ENCODE results near the gene TCEAL9. TPM values are rescaled to one million over a fixed set of nuclear protein-coding genes. Genes with fewer than 3 reads are reported as not detected.

Gene TCEAL9
- total RNA-seq, 4 donors from 2014 or later = 52.9 to 86.7 (median 78.3) TPM

GRCh38 chrX:103397707-103398106 is 41.4 kb downstream of the TCEAL9 start:
- H3K27me3 ChIP-seq = no peaks in the 10 kb centered on the region
- 60% methylated on average over 1 of the region's 4 CpGs; no CpG with 5 or more reads in 1 of the 2 donors for WGBS, 2 donors (ENCODE audit: low coverage in 1 of 2)

GRCh38 chrX:103398421-103398864 is 42.1 kb downstream of the TCEAL9 start:
- WGBS, 2 donors (ENCODE audit: low coverage in 1 of 2) = 11 to 25% methylated on average over 1 of the region's 1 CpG
- no peaks in the 10 kb centered on the region for H3K9me3 ChIP-seq
- TF ChIP-seq POLR2A (IDR thresholded peaks at IDR 0.05) = no peak
- TF ChIP-seq EP300 (IDR thresholded peaks at IDR 0.05) = no peak
- TF ChIP-seq POLR2AphosphoS5 (IDR thresholded peaks at IDR 0.05) = no peak
- TF ChIP-seq CTCF (IDR thresholded peaks at IDR 0.05) = no peak
- no peaks in the 10 kb centered on the region for H3K27me3 ChIP-seq
- no peaks in the 10 kb centered on the region for H3K36me3 ChIP-seq
- no peak overlapping the region for H3K4me3 ChIP-seq
- ATAC-seq = no peak
- no peak overlapping the region for H3K27ac ChIP-seq
- H3K4me1 ChIP-seq = no peaks in the 10 kb centered on the region

More at GRCh38 chrX:103397707-103398106, 41.4 kb downstream of the TCEAL9 start:
- Histone ChIP-seq H3K4me1 (no peaks in the 10 kb centered on the region), H3K9me3 (no peaks in the 10 kb centered on the region), H3K27ac (no peak overlapping the region), H3K4me3 (no peak overlapping the region), H3K36me3 (no peaks in the 10 kb centered on the region)
- TF ChIP-seq EP300 (IDR thresholded peaks at IDR 0.05) = no peak
- no peak for TF ChIP-seq POLR2AphosphoS5 (IDR thresholded peaks at IDR 0.05)
- no peak for TF ChIP-seq POLR2A (IDR thresholded peaks at IDR 0.05)
- no peak for TF ChIP-seq CTCF (IDR thresholded peaks at IDR 0.05)
- no peak for ATAC-seq

- 47 to 71% methylated on average over 1 of the region's 1 CpG for WGBS, 2 donors (ENCODE audit: low coverage in 1 of 2)
- no peak overlapping the region for H3K4me3 ChIP-seq
- H3K27me3 ChIP-seq = no peaks in the 10 kb centered on the region
- TF ChIP-seq POLR2A (IDR thresholded peaks at IDR 0.05) = no peak
- TF ChIP-seq POLR2AphosphoS5 (IDR thresholded peaks at IDR 0.05) = no peak
- TF ChIP-seq EP300 (IDR thresholded peaks at IDR 0.05) = no peak
- no peak for TF ChIP-seq CTCF (IDR thresholded peaks at IDR 0.05)
- H3K9me3 ChIP-seq = no peaks in the 10 kb centered on the region
- H3K27ac ChIP-seq = no peak overlapping the region
- no peak for ATAC-seq
- H3K4me1 ChIP-seq = no peaks in the 10 kb centered on the region
- no peaks in the 10 kb centered on the region for H3K36me3 ChIP-seq
Observed at GRCh38 chrX:103399744-103400143, 43.4 kb downstream of the TCEAL9 start.

GRCh38 chrX:103400931-103401330 is 44.6 kb downstream of the TCEAL9 start:
- Histone ChIP-seq H3K36me3 (no peaks in the 10 kb centered on the region), H3K4me3 (no peak overlapping the region), H3K27ac (no peak overlapping the region), H3K4me1 (no peaks in the 10 kb centered on the region), H3K9me3 (no peaks in the 10 kb centered on the region), H3K27me3 (no peaks in the 10 kb centered on the region)
- TF ChIP-seq CTCF (IDR thresholded peaks at IDR 0.05) (no peak), POLR2A (IDR thresholded peaks at IDR 0.05) (no peak), POLR2AphosphoS5 (IDR thresholded peaks at IDR 0.05) (no peak), EP300 (IDR thresholded peaks at IDR 0.05) (no peak)
- WGBS, 2 donors (ENCODE audit: low coverage in 1 of 2) = 10 to 67% methylated on average over 1 of the region's 1 CpG
- ATAC-seq = no peak

GRCh38 chrX:103404231-103405008 is 48.1 kb downstream of the TCEAL9 start:
- no peaks in the 10 kb centered on the region for H3K27me3 ChIP-seq
- WGBS, 2 donors (ENCODE audit: low coverage in 1 of 2) = 0 to 16% methylated on average over 10 to 19 of the region's 19 CpGs
- H3K9me3 ChIP-seq = no peaks in the 10 kb centered on the region
- ATAC-seq = peak; percentile 78
- H3K4me1 ChIP-seq = no peaks in the 10 kb centered on the region
- H3K36me3 ChIP-seq = no peaks in the 10 kb centered on the region
- TF ChIP-seq EP300 (IDR thresholded peaks at IDR 0.05) = no peak
- TF ChIP-seq POLR2AphosphoS5 (IDR thresholded peaks at IDR 0.05) = peak; percentile 16
- no peak for TF ChIP-seq CTCF (IDR thresholded peaks at IDR 0.05)
- no peak for TF ChIP-seq POLR2A (IDR thresholded peaks at IDR 0.05)
- H3K4me3 ChIP-seq = peak overlapping the region; percentile 54
- H3K27ac ChIP-seq = peak overlapping the region in 2 of 4 donors; percentile 11 to 63

Measured in gastroesophageal sphincter (tissue), 4 donors.